SJSA1 (cell line): Measurements from ENCODE around the gene ATP8B3. TPM values are rescaled to one million over a fixed set of nuclear protein-coding genes. Genes with fewer than 3 reads are reported as not detected.
"Not testable (repeated sequence)": the region's sequence is repeated elsewhere in the genome, so short reads cannot be mapped to it uniquely, and the experiment has no call there.

Experiments used
- DNase-seq, 2 experiments: peaks; one replicate each; pipeline ENCODE4 v3.0.0-alpha.2; 2015 to 2020; ENCODE audit warnings: low spot score in 2 of 2, low read depth in 1 of 2
- H3K27ac ChIP-seq: fragments of 250-450 bp; sonication (Bioruptor Pico); 2 replicates; pipeline ENCODE4 v1.5.1; 2020; ENCODE audit warnings: mild to moderate bottlenecking, moderate library complexity
- H3K27me3 ChIP-seq: fragments of 250-450 bp; sonication (Bioruptor Pico); replicated peaks from 2 replicates; pipeline ENCODE4 v1.5.1; 2020; ENCODE audit warnings: mild to moderate bottlenecking, moderate library complexity
- H3K36me3 ChIP-seq: fragments of 250-450 bp; sonication (Bioruptor Pico); 2 replicates; pipeline ENCODE4 v1.5.1; 2020; ENCODE audit warnings: mild to moderate bottlenecking
- H3K4me1 ChIP-seq: fragments of 250-450 bp; sonication (Bioruptor Pico); replicated peaks from 2 replicates; pipeline ENCODE4 v1.6.1; 2021; ENCODE audit warnings: mild to moderate bottlenecking
- H3K4me3 ChIP-seq: fragments of 250-450 bp; sonication (Bioruptor Pico); 2 replicates; pipeline ENCODE4 v1.5.1; 2020; ENCODE audit warnings: mild to moderate bottlenecking
- H3K9me3 ChIP-seq: fragments of 250-450 bp; sonication (Bioruptor Pico); replicated peaks from 2 replicates; pipeline ENCODE4 v1.5.1; 2020; ENCODE audit warnings: mild to moderate bottlenecking
- total RNA-seq: library from RNA; depleted of rRNA; stranded (reverse); fragments of >200 nt; shearing (Covaris generic); gene quantifications from 2 replicates; pipeline ENCODE4 v1.2.3, GENCODE V29; 2014

The ATP8B3 gene
- total RNA-seq, 1 experiment from 2014 or later, result 3.8 TPM

DNA sequence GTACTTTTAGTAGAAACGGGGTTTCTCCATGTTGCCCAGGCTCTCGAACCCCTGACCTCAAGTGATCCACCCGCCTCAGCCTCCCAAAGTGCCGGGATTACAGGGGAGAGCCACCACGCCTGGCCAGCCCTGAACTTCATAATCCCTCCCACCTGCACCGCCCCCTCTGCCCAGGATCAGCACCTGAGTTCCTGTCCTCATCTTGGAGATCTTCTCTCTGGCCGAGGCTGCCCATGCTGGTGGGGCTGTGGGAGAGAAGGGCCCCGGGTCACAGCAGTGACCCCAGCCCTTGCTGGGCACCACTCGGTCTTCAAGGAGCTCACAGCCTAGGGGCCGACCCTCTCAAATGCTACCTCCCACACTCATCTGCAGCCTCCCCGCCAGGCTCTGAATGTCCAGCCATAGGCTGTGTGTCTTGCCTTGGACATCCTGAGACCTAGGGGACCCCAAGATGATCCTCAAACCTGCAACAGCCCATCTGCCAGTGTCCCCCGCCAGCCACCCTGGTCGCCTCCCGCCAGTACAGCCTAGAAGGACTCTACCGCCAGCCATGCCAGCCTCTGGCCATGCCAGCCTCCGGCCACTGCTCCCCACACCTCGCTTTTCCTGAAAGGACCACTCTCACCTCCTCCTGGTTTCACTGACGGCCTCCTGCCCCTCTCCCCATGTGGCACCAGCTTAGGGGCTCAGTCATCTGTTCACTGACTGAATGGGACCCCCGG lies 1.5 kb downstream of the ATP8B3 start:
- Histone ChIP-seq H3K36me3 (peaks cover 13% of the 10 kb centered on the region), H3K4me1 (peaks cover 21% of the 10 kb centered on the region), H3K27ac (no peak overlapping the region), H3K27me3 (no peaks in the 10 kb centered on the region), H3K9me3 (no peaks in the 10 kb centered on the region), H3K4me3 (peak overlapping the region; percentile 58; the same call in 1 of the 2 replicates)
- no peak for DNase-seq

DNA sequence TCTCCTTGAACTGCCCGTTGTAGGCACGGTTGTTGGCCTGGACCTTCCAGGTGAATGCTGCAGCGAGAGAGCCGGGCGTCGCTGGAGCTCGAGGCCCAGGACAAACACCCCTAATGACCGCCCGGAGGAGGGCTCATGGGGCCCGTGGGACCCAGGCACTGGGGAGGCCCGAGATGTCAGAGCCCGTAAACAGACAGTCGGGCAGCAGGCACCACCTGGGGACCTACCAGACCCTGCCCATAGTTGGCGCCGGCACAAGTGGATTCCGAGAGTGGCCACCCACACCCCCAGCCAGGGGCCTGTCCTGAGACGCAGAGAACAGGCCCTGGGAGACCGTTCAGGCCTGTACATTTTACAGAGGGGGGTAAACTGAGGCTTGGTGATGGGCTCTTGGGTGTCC lies 2.4 kb downstream of the ATP8B3 start:
- H3K4me3 ChIP-seq, result no peak overlapping the region
- H3K4me1 ChIP-seq, result peaks cover 21% of the 10 kb centered on the region
- no peak overlapping the region for H3K27ac ChIP-seq
- H3K36me3 ChIP-seq, result peaks cover 9% of the 10 kb centered on the region
- no peaks in the 10 kb centered on the region for H3K27me3 ChIP-seq
- DNase-seq, result no peak
- no peaks in the 10 kb centered on the region for H3K9me3 ChIP-seq

DNA sequence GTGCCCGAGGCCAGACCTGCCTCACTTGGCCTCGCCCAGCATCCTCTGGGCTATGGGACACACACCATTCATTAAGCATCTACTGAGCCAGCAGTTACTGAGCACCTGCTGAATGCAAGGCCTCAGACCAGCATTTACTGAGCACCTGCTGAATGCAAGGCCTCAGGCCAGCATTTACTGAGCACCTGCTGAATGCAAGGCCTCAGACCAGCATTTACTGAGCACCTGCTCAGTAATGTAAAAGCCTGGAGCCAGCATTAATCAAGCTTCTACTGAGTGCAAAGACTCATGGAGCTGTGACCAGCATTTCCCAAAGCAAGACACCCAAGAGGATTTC lies 3.7 kb downstream of the ATP8B3 start:
- Histone ChIP-seq H3K27me3 (no peaks in the 10 kb centered on the region), H3K9me3 (no peaks in the 10 kb centered on the region), H3K4me3 (no peak overlapping the region), H3K27ac (no peak overlapping the region), H3K4me1 (peaks cover 20% of the 10 kb centered on the region), H3K36me3 (peaks cover 6% of the 10 kb centered on the region)
- DNase-seq, result no peak

DNA sequence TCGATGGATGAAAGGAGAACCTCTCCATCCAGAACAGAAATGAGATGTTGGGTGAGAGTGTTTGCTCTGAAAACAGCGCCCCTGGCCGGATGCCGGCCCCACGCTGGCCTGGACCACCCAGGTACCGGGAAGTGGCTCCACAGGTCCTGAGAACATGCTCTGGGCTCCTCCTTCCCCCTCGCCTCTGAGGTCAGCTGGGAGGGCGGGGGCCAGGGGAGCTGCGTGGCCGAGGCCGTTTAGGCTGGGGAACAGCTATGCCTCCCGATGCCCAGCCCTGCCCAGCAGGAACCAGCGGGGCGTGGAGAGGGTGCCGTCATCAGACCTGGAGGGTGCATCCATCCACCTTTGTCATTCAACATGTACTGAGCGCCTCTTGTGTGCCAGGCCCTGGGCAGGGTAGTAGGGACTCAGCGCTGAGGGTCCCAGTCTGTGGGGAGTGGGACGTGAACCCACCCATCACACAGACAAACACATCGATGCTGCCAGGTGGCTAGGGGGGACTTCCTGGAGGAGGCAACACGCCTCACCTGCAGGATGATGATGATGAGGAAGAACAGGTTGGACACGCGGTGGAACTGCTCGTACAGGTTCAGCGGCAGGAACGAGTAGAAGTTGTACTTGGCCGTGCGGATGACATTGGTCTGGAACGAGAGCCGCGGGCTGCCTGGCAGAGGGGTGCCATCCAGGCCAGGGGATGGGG lies 4.2 kb downstream of the ATP8B3 start:
- Histone ChIP-seq H3K4me1 (peaks cover 14% of the 10 kb centered on the region), H3K9me3 (no peaks in the 10 kb centered on the region), H3K36me3 (peaks cover 6% of the 10 kb centered on the region), H3K4me3 (no peak overlapping the region), H3K27ac (no peak overlapping the region), H3K27me3 (no peaks in the 10 kb centered on the region)
- DNase-seq, result peak in 1 of 2 experiments; percentile 43

DNA sequence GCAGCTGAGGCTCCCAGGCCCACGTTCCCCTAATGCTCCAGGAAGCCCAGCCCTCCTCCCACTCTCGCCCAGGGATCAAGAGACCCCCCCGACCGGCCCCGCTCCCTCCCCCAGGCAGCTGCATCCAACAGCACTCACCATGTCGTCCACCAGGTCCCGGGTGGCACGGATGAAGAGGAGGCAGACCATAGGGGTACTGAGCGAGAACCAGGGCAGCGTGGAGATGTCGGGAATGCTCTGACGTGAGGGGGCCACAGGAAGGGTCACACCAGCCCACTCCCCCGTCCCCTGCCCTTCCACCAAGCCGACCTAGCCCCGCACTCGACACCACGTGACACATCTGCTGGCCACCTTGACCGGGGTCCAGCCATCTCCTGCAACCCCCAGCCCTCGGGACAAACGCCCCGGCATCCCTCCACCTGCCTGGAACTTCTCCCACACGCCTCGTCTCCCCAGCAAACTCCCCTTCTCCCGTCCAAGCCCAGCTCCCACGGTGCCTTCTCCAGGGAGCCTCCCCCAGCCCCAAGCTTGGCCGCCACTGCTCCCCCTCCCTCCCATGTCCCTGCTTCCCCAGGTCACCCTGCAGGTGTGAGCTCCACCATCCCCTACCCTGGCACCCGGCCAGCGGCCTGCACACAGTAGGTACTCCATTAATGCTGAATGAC lies 4.9 kb downstream of the ATP8B3 start:
- Histone ChIP-seq H3K27ac (no peak overlapping the region), H3K4me3 (no peak overlapping the region), H3K9me3 (no peaks in the 10 kb centered on the region), H3K36me3 (peaks cover 6% of the 10 kb centered on the region), H3K27me3 (no peaks in the 10 kb centered on the region), H3K4me1 (peaks cover 12% of the 10 kb centered on the region)
- DNase-seq, result peak in 1 of 2 experiments; percentile 48

DNA sequence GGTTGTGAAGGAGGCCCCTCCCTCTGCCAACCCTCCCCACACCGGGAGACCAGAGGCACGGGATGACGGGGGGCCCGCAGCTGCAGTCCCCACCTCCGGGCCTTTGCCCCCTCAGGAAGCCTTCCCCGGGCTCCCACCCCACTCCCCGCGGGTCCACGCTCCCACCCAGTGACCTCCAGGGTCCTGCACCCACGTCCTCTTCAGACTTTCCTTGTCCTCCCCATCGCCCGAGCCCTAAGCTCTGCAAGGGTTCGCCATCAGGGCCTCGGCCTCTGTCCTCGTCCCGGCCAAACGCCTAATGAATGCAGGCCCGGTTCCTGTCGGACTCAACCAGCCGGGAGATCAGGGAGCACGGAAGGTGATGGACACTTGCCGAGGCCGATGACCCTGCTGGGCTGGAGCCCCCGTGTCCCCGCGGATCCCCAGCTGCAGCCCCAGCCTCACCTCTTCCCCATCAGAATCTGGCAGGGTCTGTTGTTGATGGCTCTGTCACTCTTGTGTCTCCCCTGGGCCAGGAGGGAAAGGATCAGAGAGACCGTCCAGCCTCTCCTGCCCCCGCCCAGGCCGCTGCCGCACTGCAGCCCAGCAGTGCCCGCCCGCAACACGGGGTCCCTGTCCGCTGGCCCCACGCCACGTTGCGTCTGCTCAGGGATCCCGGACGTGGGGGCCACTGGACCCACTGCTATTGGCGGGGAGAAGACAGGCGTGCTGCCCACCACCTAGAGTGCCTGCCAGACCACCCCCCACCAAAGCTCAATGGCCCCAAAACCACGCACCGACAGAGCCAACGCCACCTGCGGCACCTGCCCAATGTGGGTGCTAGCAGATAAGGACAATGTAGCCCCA lies 5.7 kb downstream of the ATP8B3 start:
- no peaks in the 10 kb centered on the region for H3K27me3 ChIP-seq

DNA sequence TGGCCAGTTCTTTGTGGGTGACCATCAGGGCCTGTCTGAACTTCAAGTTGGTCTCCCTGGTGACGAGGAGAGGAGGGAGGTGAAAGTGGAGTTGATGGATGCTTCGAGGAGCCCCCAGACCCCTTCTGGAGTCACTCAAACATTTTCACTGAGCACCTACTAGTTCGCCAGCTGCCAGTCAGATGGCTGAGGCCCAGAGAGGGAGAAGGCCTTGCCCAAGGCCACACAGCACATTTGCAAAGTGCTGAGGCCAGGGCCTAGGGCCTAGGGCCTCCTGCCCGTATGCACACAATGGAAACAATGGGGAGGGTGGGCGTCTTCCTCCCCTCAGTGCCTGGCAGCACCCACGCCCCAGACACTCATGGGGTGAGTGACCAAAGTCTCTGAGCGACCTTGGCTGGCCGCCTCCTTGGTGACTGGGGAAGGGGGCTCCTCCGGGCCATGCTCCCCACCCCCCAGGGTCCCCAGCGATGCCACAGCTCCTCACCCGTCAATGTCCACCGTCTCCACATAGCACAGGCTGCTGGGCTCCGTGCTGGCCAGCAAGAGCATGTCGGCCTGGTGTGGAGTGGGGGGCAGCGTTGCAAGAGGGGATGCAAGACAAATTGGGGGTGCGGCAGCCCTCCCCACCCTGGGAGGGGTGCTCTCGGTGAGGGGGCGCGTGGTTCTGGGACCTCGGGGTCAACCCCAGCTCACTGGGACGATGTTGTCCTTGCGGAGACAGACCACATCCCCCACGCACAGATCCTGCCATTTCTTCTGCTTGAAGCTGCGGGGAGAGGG lies 6.5 kb downstream of the ATP8B3 start:
- Histone ChIP-seq H3K4me1 (no peaks in the 10 kb centered on the region), H3K36me3 (peaks cover 6% of the 10 kb centered on the region), H3K4me3 (no peak overlapping the region), H3K27me3 (no peaks in the 10 kb centered on the region), H3K27ac (no peak overlapping the region), H3K9me3 (no peaks in the 10 kb centered on the region)
- DNase-seq, result peak in 1 of 2 experiments; percentile 42

More for the DNA sequence above, 5.7 kb downstream of the ATP8B3 start:
- Histone ChIP-seq H3K9me3 (no peaks in the 10 kb centered on the region), H3K27ac (no peak overlapping the region), H3K36me3 (peaks cover 6% of the 10 kb centered on the region), H3K4me1 (peaks cover 7% of the 10 kb centered on the region), H3K4me3 (no peak overlapping the region)
- peak in 1 of 2 experiments; percentile 43 for DNase-seq

DNA sequence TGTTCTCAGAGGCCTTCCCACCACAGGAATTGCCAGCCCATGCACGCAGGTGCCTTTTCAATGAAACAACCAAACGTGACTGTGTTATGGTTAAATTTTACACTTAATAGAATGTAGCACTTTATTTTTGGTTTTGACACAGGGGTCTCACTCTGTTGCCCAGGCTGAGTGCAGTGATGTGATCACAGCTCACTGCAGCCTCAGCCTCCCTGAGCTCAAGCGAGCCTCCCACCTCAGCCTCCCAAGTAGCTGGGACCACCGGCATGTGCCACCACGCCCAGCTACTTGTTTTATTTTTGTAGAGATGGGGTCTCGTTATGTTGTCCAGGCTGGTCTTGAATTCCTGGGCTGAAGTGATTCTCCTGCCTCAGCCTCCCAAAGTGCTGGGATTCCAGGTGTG lies 7.2 kb downstream of the ATP8B3 start:
- H3K27ac ChIP-seq, result no peak overlapping the region
- H3K36me3 ChIP-seq, result peaks cover 6% of the 10 kb centered on the region
- no peak for DNase-seq
- no peaks in the 10 kb centered on the region for H3K9me3 ChIP-seq
- H3K4me3 ChIP-seq, result no peak overlapping the region
- no peaks in the 10 kb centered on the region for H3K4me1 ChIP-seq
- no peaks in the 10 kb centered on the region for H3K27me3 ChIP-seq

DNA sequence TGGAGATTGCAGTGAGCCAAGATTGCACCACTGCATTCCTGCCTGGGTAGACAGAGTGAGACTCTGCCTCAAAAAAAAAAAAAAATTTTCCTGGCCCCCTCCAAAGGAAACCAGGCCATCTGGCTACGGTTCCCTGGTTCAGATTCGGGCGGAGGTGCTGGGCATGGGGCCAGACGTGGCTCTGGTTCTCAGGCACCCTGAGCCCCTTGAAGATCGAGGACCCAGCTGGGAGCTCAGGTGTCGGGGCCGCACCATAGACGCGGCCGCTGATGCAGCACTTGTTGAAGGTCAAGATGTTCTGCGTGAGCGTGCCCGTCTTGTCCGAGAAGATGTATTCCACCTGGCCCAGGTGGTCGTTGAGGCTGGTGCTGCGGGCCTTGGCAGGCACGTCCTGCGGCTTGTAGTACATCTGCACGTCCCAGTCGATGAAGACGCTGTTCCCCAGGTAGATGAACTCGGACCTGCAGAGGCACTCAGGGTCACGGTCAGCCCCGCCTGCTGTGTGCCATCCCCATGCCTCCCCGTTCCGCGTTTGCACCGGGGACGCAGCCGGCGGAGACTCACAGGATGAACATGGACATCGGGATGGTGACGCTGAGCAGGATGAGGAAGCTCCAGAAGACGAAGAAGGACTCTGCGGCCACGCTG lies 12.3 kb downstream of the ATP8B3 start:
- no peak overlapping the region for H3K4me3 ChIP-seq
- H3K36me3 ChIP-seq, result peaks cover 2% of the 10 kb centered on the region
- no peak overlapping the region for H3K27ac ChIP-seq
- no peak for DNase-seq
- H3K4me1 ChIP-seq, result peaks cover 9% of the 10 kb centered on the region
- no peaks in the 10 kb centered on the region; the same call in 1 of the 2 replicates for H3K9me3 ChIP-seq
- 0 out of 2 replicates have a peak, but pooled peaks cover 4% of the 10 kb centered on the region for H3K27me3 ChIP-seq

DNA sequence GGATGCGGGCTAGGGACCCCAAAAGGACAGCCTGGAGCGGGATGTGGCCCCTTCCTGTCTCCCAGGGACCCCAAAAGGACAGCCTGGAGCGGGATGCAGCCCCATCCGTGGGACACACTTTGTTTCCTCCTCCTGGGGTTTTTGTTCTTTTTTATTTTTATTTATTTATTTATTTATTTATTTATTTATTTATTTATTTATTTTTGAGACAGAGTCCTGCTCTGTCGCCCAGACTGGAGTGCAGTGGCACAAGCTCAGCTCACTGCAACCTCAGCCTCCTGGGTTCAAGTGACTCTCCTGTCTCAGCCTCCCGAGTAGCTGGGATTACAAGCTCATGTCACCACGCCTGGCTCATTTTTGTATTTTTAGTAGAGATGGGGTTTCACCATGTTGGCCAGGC lies 14.8 kb downstream of the ATP8B3 start:
- not testable (repeated sequence) for H3K36me3 ChIP-seq, H3K4me3 ChIP-seq

DNA sequence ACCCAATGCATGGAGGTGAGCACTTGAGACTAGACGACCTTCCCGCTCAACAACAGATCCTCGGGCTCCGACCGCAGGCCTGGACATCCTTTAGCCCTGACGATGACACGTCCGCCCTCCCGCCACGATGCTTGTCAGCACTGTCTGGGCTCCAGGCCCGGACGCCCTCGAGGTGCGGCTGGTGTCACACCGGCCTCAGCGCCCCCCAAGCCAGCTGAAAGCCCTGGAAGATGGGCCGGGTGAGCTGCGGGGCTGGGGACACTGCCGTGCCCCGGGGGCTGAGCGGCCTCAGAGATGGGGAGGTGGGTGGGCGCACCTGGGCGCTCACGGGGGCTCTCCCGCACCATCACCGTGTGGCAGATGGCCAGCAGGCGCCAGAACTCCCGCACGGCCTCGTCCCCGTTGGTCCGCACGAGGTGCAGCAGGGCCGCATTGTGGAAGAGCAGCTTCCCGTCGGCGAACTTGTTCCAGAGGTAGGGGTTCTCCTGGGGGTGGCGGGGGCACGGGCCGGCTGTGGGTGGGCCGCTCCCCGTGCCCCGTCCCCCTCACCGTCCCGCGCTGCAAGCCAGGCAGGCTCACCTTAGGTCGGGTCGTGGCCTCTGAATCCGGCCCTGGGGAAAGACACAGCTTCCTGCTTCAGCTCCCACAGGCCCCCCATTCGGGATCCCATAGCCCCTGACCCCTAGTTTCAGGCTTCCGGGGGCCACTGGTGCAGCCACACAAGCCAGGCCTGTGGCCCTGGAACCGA lies 15.5 kb downstream of the ATP8B3 start:
- Histone ChIP-seq H3K9me3 (no peaks in the 10 kb centered on the region; the same call in 1 of the 2 replicates), H3K36me3 (no peaks in the 10 kb centered on the region; the same call in 1 of the 2 replicates), H3K4me3 (no peak overlapping the region), H3K27ac (no peak overlapping the region), H3K27me3 (0 out of 2 replicates have a peak, but pooled peaks cover 4% of the 10 kb centered on the region), H3K4me1 (peaks cover 9% of the 10 kb centered on the region)
- no peak for DNase-seq

More for the DNA sequence above, 14.8 kb downstream of the ATP8B3 start:
- H3K4me1 ChIP-seq, H3K9me3 ChIP-seq, DNase-seq, H3K27ac ChIP-seq, H3K27me3 ChIP-seq: not testable (repeated sequence)
